ENCODE measurements around the gene MARCHF3.
"Not testable (repeated sequence)": the region's sequence is repeated elsewhere in the genome, so short reads cannot be mapped to it uniquely, and the experiment has no call there.

Gene MARCHF3

DNA sequence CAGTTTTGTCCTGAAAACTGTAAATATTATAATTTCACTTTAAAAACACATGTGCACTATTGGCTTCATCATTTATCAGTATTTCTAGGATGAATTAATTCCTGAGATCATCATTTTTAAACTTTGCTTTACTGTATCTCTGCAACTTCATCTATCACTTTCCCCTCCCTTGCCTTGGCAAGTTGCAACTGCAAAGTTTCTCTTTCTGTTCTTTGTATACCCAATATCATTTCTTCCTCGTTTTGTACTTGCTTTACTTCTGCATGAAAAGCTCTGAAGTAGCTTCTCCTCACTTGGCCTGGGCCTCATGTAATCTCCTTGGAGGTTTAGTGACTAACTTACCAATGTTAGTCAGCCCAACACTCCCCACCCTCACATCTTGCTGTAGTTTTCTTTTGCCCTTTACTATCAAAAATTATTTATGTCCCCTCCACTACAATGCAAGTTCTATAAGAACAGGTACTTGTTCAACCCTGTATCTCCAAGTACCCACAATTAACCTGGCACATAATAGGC lies 30.2 kb upstream of the MARCHF3 start:
- TF ChIP-seq ZFX (IDR thresholded peaks at IDR 0.05) (no peak), CTCF (conservative IDR thresholded peaks at IDR 0.05) (no peak)
- no peak overlapping the region for H3K27ac ChIP-seq

- no peak overlapping the region for H3K27ac ChIP-seq
- TF ChIP-seq CTCF (conservative IDR thresholded peaks at IDR 0.05), result no peak
- no peak for TF ChIP-seq ZFX (IDR thresholded peaks at IDR 0.05)
These were observed 26.5 kb upstream of the MARCHF3 start for GRCh38 chr5:127056896-127057295.

GRCh38 chr5:127055880-127056653 lies 25.7 kb upstream of the MARCHF3 start:
- TF ChIP-seq ZFX (IDR thresholded peaks at IDR 0.05) (no peak), CTCF (conservative IDR thresholded peaks at IDR 0.05) (no peak)
- no peak overlapping the region for H3K27ac ChIP-seq

DNA sequence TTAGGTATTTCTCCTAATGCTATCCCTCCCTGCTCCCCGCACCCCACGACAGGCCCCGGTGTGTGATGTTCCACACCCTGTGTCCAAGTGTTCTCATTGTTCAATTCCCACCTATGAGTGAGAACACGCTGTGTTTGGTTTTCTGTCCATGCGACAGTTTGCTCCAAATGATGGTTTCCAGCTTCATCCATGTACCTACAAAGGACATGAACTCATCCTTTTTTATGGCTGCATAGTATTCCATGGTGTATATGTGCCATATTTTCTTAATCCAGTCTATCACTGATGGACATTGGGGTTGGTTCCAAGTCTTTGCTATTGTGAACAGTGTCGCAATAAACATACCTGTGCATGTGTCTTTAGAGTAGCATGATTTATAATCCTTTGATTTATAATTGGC lies 23.2 kb upstream of the MARCHF3 start:
- not testable (repeated sequence) for H3K27ac ChIP-seq

GRCh38 chr5:127053049-127053448 lies 22.7 kb upstream of the MARCHF3 start:
- no peak for TF ChIP-seq CTCF (conservative IDR thresholded peaks at IDR 0.05)
- no peak for TF ChIP-seq ZFX (IDR thresholded peaks at IDR 0.05)
- no peak overlapping the region for H3K27ac ChIP-seq

DNA sequence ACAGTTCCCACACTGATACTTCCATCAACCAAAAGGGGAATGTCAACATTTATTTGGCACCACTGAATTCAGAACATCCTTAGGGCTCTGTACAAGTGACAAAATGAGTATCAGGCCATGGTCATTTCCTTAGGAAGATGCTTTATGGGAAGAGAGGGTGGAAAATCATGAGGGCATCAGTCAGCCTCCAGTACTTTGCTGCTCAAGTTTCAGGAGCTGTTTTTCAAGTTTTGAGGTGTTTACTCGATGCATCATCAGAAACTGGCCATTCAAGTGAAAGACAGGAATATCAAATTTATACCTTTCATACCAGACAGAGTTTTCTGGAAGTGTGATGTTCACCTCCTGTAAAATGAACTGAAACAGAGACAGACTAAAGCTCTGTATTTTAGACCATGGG lies 21.2 kb upstream of the MARCHF3 start:
- TF ChIP-seq CTCF (conservative IDR thresholded peaks at IDR 0.05) (no peak), ZFX (IDR thresholded peaks at IDR 0.05) (no peak)
- H3K27ac ChIP-seq, result no peak overlapping the region

DNA sequence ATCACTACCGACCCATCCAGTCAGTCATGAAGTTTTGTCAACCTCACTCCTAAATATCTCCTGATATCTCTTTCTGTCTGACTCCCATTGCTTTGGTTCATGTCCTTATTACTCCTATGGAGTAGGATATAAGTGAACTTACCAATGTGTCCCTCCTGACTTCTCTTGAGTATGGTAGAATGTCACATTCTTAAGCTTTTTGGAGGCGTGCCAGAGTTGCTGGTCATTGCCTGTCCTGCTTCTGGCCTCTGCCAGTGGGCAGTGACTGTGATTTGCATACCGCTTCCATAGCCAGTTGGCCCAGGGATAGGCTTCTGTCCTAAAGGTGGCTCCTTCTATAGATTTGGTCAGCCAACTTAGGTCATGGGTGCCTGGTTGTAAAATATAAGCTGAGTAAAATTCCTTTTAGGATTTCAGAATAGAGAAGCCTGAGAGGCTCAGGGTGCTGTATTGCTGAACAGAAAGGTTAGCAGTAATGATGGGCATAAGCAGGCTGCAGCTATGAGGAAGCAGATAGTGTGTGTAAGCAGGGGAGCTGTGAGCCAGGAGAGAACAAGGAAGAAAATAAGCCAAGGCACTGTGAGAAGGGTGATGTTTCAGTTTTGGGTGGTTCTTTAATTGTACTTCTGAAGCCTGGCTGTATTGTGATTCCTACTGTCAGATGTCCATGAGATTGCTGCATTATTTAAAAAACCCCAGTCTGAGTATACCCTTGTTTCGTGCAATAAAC lies 16.1 kb upstream of the MARCHF3 start:
- TF ChIP-seq ZFX (IDR thresholded peaks at IDR 0.05) (no peak), CTCF (conservative IDR thresholded peaks at IDR 0.05) (no peak)
- H3K27ac ChIP-seq, result no peak overlapping the region

All from C4-2B (cell line).